OCI-LY1 (cell line): Measurements from ENCODE around the gene COL16A1.

ENCODE experiments used
- H2AFZ ChIP-seq: fragments of 200-600 bp; sonication (generic), shearing (Covaris generic); 2 replicates; pipeline ENCODE4 v1.6.0; 2014; ENCODE audit warnings: antibody characterized with exemption, mild to moderate bottlenecking, low read length
- H3F3A ChIP-seq: fragments of 200-600 bp; sonication (generic), shearing (Covaris generic); 2 replicates; pipeline ENCODE4 v1.6.0; 2014; ENCODE audit warnings: mild to moderate bottlenecking, antibody characterized with exemption, low read length, moderate library complexity; ENCODE audit not compliant: insufficient read depth
- H3K27ac ChIP-seq: fragments of 200-600 bp; sonication (generic); 2 replicates; pipeline ENCODE4 v1.5.1; 2014; ENCODE audit warnings: low read length, mixed run types, mild to moderate bottlenecking, low read depth; ENCODE audit not compliant: poor library complexity, severe bottlenecking
- H3K27me3 ChIP-seq: fragments of 200-600 bp; sonication (generic); 2 replicates; pipeline ENCODE4 v1.6.0; 2014; ENCODE audit warnings: antibody characterized with exemption, mild to moderate bottlenecking, low read length, moderate library complexity; ENCODE audit not compliant: insufficient read depth
- H3K36me3 ChIP-seq: fragments of 200-600 bp; sonication (generic); 2 replicates; pipeline ENCODE4 v1.6.1; 2014; ENCODE audit warnings: mild to moderate bottlenecking, antibody characterized with exemption, low read length, moderate library complexity, mixed read lengths; ENCODE audit not compliant: insufficient read depth
- H3K4me1 ChIP-seq: fragments of 200-600 bp; sonication (generic); 2 replicates; pipeline ENCODE4 v1.5.1; 2014; ENCODE audit warnings: mild to moderate bottlenecking, low read length, moderate library complexity; ENCODE audit not compliant: insufficient read depth, severe bottlenecking
- H3K4me2 ChIP-seq: fragments of 200-600 bp; sonication (generic), shearing (Covaris generic); 2 replicates; pipeline ENCODE4 v1.6.1; 2014; ENCODE audit warnings: low read length
- H3K4me3 ChIP-seq: fragments of 200-600 bp; sonication (generic); 2 replicates; pipeline ENCODE4 v1.5.1; 2014; ENCODE audit warnings: low read length, low read depth, mild to moderate bottlenecking, mixed read lengths; ENCODE audit not compliant: poor library complexity, severe bottlenecking
- H3K79me2 ChIP-seq: fragments of 200-600 bp; shearing (Covaris generic); 2 replicates; pipeline ENCODE4 v1.6.1; 2016; ENCODE audit warnings: mixed run types, low read length, mixed read lengths; ENCODE audit not compliant: insufficient read depth
- H3K9ac ChIP-seq: fragments of 200-600 bp; sonication (generic), shearing (Covaris generic); 2 replicates; pipeline ENCODE4 v1.6.1; 2014; ENCODE audit warnings: mild to moderate bottlenecking, low read length, mixed read lengths
- H3K9me2 ChIP-seq: fragments of 200-600 bp; sonication (generic), shearing (Covaris generic); 2 replicates; pipeline ENCODE4 v1.6.1; 2014; ENCODE audit warnings: low read depth, mild to moderate bottlenecking, low read length, mixed read lengths
- H3K9me3 ChIP-seq: fragments of 200-600 bp; shearing (Covaris generic); 2 replicates; pipeline ENCODE4 v1.6.1; 2014; ENCODE audit warnings: low read length, mixed read lengths
- H4K20me1 ChIP-seq: fragments of 200-600 bp; sonication (generic), shearing (Covaris generic); 2 replicates; pipeline ENCODE4 v1.6.0; 2016; ENCODE audit warnings: mild to moderate bottlenecking, low read length; ENCODE audit not compliant: insufficient read depth
- EZH2 ChIP-seq: fragments of 200-600 bp; sonication (generic), shearing (Covaris generic); IDR thresholded peaks from 2 replicates; pipeline ENCODE4 v1.8.0; 2017; ENCODE audit warnings: borderline replicate concordance, mixed run types, mild to moderate bottlenecking, antibody characterized with exemption, low read length, moderate library complexity, mixed read lengths
- TF ChIP-seq, protein P1 (sequence below): fragments of 200-600 bp; sonication (generic), shearing (Covaris generic); IDR thresholded peaks from 2 replicates; pipeline ENCODE4 v1.5.1; 2017; ENCODE audit warnings: mild to moderate bottlenecking, antibody characterized with exemption, low read length, moderate library complexity, mixed read lengths

Gene COL16A1

DNA sequence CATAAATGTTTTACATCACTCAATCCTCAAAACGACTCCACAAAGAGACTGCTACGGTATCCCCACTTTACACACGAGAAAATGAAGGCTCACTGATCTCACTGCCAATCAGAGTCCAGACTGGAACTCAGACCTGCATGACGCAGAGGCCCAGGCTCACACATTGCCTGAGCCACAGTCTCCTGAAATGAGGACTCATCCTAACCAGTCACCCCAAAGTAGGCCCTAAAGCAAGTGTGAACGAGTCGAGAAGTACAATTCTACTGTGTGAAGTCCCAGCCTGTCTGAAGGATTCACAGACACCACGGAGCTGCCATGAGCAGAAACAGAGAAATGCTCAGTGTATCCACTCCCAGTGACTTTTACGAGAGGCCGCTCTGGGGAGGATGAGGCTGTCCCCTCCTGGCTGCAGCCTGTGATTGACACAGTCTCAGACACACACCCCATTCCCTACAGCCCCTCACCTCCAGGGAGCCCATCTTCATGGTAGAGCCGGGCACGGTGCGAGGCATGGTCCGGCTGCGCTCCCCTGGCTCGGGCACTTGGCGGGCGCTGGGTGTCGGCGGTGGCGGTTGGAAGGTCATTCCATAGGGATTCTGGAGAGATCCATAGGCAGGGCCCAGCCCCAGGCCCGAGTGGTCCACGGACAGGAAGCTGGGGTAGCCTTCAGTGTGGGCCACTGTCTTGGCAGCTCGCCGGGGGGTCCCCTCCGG lies 26.7 kb upstream of the COL16A1 start:
- Histone ChIP-seq H2AFZ (no peak overlapping the region), H3K4me3 (no peak overlapping the region), H4K20me1 (no peaks in the 10 kb centered on the region), H3K9ac (no peak overlapping the region), H3K27me3 (no peaks in the 10 kb centered on the region; the same call in 1 of the 2 replicates), H3K4me2 (no peak overlapping the region), H3K4me1 (no peaks in the 10 kb centered on the region), H3K27ac (no peak overlapping the region), H3K79me2 (no peaks in the 10 kb centered on the region), H3K9me2 (no peaks in the 10 kb centered on the region), H3F3A (no peaks in the 10 kb centered on the region), H3K9me3 (no peaks in the 10 kb centered on the region), H3K36me3 (no peaks in the 10 kb centered on the region)
- TF ChIP-seq EZH2, result no peak
- TF ChIP-seq, protein P1, sequence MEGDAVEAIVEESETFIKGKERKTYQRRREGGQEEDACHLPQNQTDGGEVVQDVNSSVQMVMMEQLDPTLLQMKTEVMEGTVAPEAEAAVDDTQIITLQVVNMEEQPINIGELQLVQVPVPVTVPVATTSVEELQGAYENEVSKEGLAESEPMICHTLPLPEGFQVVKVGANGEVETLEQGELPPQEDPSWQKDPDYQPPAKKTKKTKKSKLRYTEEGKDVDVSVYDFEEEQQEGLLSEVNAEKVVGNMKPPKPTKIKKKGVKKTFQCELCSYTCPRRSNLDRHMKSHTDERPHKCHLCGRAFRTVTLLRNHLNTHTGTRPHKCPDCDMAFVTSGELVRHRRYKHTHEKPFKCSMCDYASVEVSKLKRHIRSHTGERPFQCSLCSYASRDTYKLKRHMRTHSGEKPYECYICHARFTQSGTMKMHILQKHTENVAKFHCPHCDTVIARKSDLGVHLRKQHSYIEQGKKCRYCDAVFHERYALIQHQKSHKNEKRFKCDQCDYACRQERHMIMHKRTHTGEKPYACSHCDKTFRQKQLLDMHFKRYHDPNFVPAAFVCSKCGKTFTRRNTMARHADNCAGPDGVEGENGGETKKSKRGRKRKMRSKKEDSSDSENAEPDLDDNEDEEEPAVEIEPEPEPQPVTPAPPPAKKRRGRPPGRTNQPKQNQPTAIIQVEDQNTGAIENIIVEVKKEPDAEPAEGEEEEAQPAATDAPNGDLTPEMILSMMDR, result no peak

DNA sequence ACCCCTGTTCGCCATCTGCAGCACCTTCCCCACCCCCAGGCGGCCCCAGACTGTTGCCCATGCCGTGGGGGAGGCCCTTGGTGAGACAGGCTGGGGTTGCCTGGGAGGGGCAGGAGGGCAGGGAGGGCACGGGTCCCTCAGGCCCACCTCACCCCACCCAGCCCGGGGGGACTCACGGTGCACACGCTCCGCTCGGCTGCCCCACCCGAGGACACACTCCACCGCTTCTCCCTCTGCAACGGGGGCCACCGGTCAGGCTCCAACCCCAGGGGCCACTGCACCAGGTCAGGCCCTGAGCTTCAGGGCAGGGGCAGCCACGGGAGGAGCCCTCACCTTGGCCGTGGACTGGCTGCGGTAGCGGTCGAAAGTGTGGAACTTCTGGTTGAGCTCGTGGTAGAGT lies 24.0 kb upstream of the COL16A1 start:
- Histone ChIP-seq H3K27me3 (no peaks in the 10 kb centered on the region), H3K4me1 (no peaks in the 10 kb centered on the region), H3K9me2 (no peaks in the 10 kb centered on the region), H3K27ac (no peak overlapping the region), H3K79me2 (no peaks in the 10 kb centered on the region), H3K4me3 (no peak overlapping the region), H3K36me3 (no peaks in the 10 kb centered on the region), H3F3A (no peaks in the 10 kb centered on the region), H3K9ac (no peak overlapping the region), H3K4me2 (no peak overlapping the region), H2AFZ (no peak overlapping the region), H4K20me1 (no peaks in the 10 kb centered on the region), H3K9me3 (no peaks in the 10 kb centered on the region)
- TF ChIP-seq, protein P1, result no peak
- TF ChIP-seq EZH2, result no peak

DNA sequence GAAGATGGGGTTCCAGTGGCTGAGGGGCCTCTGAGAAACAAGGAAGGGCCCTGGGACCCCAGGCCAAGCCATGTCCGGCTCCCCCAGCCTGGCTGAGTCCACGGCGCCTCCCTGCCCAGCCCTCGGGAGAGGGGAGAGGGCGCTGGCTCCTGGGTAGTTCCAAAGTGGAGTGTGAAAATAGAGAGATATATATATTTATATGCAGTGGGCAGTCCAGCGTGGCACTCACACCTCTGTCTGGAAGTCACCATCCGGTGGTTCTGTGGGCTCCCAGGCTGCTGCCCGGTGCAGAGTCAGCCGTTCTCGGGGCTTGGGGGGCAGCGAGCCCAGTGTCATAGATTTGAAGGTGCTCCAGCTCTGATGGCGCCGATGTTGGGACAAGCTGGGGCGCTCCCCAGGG lies 23.4 kb upstream of the COL16A1 start:
- Histone ChIP-seq H3K27me3 (no peaks in the 10 kb centered on the region), H3F3A (no peaks in the 10 kb centered on the region), H3K4me1 (no peaks in the 10 kb centered on the region), H3K4me3 (no peak overlapping the region), H3K36me3 (no peaks in the 10 kb centered on the region), H3K9ac (no peak overlapping the region), H3K9me2 (no peaks in the 10 kb centered on the region), H2AFZ (no peak overlapping the region), H3K79me2 (no peaks in the 10 kb centered on the region), H3K27ac (no peak overlapping the region), H3K4me2 (no peak overlapping the region), H3K9me3 (no peaks in the 10 kb centered on the region), H4K20me1 (no peaks in the 10 kb centered on the region)
- TF ChIP-seq EZH2, result no peak
- TF ChIP-seq, protein P1, result no peak
